Natural killer cell treated with Interleukin-12 subunit alpha and Interleukin-12 subunit beta and Interleukin-15 and Interleukin-18, amount 100 ng/mL, for 72 hours (primary cell): Measurements from ENCODE around the gene TNFAIP8L3. TPM values are rescaled to one million over a fixed set of nuclear protein-coding genes. Genes with fewer than 3 reads are reported as not detected.

Source experiments
- ATAC-seq, 2 donors: fragments of 150-1000 bp; cut with Tn5 transposase in 1 of 2; sonication (Bioruptor Pico), chemical (Tn5 transposase) in 1 of 2; 2 replicates each; pipeline ENCODE4 v1.10.0; 2021
- DNase-seq: peaks from one replicate; pipeline ENCODE4 v3.0.0; 2022; ENCODE audit warnings: low spot score
- H3K27ac Mint-ChIP-seq, 2 donors: 1 replicate in 1 of 2; 2 replicates in 1 of 2; pipeline ENCODE4 v1.8.0; 2022; ENCODE audit warnings: mixed read lengths in 2 of 2, mild to moderate bottlenecking in 1 of 2, moderate library complexity in 1 of 2
- H3K27me3 Mint-ChIP-seq, 2 donors: 1 replicate in 1 of 2; 2 replicates in 1 of 2; pipeline ENCODE4 v1.8.0; 2022; ENCODE audit warnings: mixed read lengths in 2 of 2
- H3K36me3 Mint-ChIP-seq: one replicate; pipeline ENCODE4 v1.8.0; 2022; ENCODE audit warnings: mixed read lengths
- H3K4me1 Mint-ChIP-seq, 2 donors: 1 replicate in 1 of 2; 2 replicates in 1 of 2; pipeline ENCODE4 v1.8.0; 2022; ENCODE audit warnings: low read depth in 2 of 2, mixed read lengths in 2 of 2, mild to moderate bottlenecking in 1 of 2
- H3K4me3 Mint-ChIP-seq: one replicate; pipeline ENCODE4 v1.8.0; 2022; ENCODE audit warnings: mixed read lengths
- H3K9me3 Mint-ChIP-seq: 2 replicates; pipeline ENCODE4 v1.8.0; 2022; ENCODE audit warnings: mixed read lengths
- total RNA-seq, 2 donors: library from RNA; stranded (reverse); gene quantifications; one replicate each; pipeline ENCODE4 v1.2.3, GENCODE V29; 2022

Gene TNFAIP8L3
- total RNA-seq, 2 donors from 2014 or later = not detected

GRCh38 chr15:51016615-51017014 is 78.1 kb downstream of the TNFAIP8L3 start:
- Mint-ChIP-seq H3K36me3 (peaks cover 12% of the 10 kb centered on the region), H3K27ac (no peak overlapping the region), H3K27me3 (no peaks in the 10 kb centered on the region), H3K9me3 (no peaks in the 10 kb centered on the region), H3K4me1 (peaks cover 0 to 4% of the 10 kb centered on the region in 2 donors), H3K4me3 (no peak overlapping the region)
- DNase-seq (no peak), ATAC-seq (no peak)

DNA sequence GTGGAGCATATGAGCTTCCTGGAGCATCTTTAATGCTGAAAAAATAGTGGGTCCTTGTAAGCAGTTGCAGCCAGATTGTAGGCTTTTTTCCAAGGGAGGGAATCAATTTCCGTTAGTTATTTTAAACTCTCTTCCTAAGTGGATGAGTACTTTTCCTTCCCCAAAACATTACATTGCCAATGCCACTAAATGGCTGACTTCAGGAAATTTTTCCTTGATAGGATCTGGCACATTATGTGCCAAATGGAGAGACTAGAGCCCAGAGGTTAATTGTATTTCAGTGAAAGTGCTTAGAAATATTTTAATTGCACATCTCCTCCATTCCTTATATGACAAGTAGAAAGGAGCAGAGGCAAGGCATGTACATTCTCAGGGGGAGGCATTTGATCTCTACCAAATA is 83.5 kb downstream of the TNFAIP8L3 start:
- Mint-ChIP-seq H3K27me3 (no peaks in the 10 kb centered on the region), H3K27ac (no peak overlapping the region)

DNA sequence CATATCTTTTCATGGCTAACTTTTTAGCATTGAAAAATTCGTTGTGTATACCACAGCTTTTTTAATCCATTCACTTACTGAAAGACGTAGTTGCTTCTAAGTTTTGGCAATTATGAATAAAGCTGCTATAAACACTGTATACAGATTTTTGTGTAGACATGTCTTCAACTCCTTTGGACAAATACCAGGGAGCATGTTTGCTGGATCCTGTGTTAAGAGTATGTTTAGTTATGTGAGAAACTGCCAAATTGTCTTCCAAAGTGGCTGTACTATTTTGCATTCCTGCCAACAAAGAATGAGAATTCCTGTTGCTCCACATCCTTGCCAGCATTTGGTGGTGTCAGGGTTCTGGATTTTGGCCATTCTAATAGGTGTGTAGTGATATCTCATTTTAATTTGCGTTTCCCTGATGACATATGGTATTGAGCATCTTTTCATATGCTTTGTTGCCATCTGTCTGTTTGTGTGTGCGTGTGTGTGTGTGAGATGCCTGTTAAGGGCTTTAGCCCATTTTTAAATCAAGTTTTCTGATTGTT is 87.5 kb downstream of the TNFAIP8L3 start:
- Mint-ChIP-seq H3K36me3 (peaks cover 29% of the 10 kb centered on the region), H3K4me3 (no peak overlapping the region), H3K9me3 (no peaks in the 10 kb centered on the region), H3K27ac (no peak overlapping the region), H3K27me3 (no peaks in the 10 kb centered on the region), H3K4me1 (peaks cover 0 to 4% of the 10 kb centered on the region in 2 donors)
- no peak for DNase-seq
- no peak for ATAC-seq

More for the DNA sequence above, 83.5 kb downstream of the TNFAIP8L3 start:
- peaks cover 19% of the 10 kb centered on the region for H3K36me3 Mint-ChIP-seq
- H3K4me1 Mint-ChIP-seq = peaks cover 0 to 4% of the 10 kb centered on the region in 2 donors
- H3K9me3 Mint-ChIP-seq = no peaks in the 10 kb centered on the region
- no peak for DNase-seq
- no peak overlapping the region for H3K4me3 Mint-ChIP-seq
- no peak for ATAC-seq

Other genes starting within 250 kb of the TNFAIP8L3 start
- gene AP4E1, start 186.2 kb downstream of the TNFAIP8L3 start, total RNA-seq = 10 to 100 TPM; 13.7 to 16.1 TPM
- gene CYP19A1, start 243.7 kb upstream of the TNFAIP8L3 start, total RNA-seq = not detected
- not detected for gene GLDN, start 246.7 kb upstream of the TNFAIP8L3 start, total RNA-seq